NK-92 treated with Interleukin-12 subunit alpha and Interleukin-12 subunit beta, amount 100 ng/mL, for 24 hours (cell line): ENCODE data around the gene TNRC6A.
"Not testable (repeated sequence)": the region's sequence is repeated elsewhere in the genome, so short reads cannot be mapped to it uniquely, and the experiment has no call there.

Experiments
- DNase-seq: peaks from one replicate; lab custom pipeline; 2025; lab: John Stamatoyannopoulos, UW

Gene TNRC6A

GRCh38 chr16:24728011-24728410, 1.4 kb upstream of the TNRC6A start:
- no peak for DNase-seq

- no peak for DNase-seq
Measured at GRCh38 chr16:24728891-24729242, 584 bp upstream of the TNRC6A start.

DNA sequence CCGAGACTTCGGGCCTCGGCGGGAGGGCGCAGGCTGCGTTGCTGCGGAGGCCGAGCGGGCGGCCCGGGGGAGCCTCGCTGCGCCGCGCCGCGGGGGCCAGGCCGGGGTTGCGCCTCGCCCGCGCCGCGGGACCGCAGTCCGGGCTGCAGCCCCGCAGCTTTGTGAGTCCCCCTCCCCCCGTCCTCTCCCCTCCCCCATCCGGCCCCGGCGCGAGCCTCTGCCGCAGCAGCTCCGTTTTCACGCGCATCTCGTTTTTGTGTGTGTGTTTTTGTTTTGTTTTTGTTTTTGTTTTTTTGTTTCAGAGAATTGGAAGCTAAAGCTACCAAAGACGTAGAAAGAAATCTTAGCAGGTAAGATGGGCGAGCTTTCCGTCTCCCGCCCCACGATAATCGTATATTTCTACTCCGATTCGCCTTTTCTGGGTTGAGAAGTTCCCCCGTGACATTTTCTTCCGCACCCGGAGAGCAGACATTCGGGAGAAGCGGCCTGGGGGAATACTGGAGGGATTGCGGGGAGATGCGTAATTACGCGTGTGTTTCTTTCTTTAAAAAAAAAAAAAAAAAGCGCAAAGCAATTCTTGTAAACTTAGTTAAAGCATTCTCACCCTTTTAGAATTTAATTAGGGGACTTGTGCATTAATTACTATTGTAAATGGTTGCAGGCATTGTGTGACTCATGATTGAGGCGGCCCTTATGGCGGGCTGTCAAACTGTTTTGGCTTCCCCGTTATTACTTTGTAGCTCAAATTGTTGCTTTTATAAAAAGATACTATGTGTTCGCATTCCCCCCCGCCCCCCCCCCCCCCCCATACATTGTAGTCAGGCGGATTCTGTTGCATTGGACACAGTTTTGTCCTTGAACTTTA, 732 bp downstream of the TNRC6A start:
- DNase-seq, result peak; percentile 49

DNA sequence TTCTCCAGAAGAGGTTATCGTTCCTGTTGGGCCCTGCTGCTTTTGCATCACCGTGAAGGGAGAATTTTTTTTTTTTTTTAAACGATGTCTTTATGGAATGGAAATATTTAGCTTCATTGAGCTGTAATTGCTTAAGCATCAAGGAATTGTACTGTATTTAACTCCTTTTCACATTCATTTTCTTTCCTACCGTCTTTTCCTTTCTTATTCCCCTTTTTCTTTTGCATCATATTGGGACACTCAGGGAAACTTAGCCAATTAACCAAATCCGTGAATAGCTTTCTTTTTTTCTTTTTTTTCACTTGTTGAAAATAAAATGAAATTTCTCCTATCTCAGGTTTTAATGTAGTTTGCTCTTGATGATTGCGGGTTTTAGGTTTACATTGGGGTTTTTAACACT, 1.5 kb downstream of the TNRC6A start:
- no peak for DNase-seq

- DNase-seq, result no peak
Measured at GRCh38 chr16:24731722-24732419, 2.4 kb downstream of the TNRC6A start.

GRCh38 chr16:24734382-24734781, 4.9 kb downstream of the TNRC6A start:
- no peak for DNase-seq

DNA sequence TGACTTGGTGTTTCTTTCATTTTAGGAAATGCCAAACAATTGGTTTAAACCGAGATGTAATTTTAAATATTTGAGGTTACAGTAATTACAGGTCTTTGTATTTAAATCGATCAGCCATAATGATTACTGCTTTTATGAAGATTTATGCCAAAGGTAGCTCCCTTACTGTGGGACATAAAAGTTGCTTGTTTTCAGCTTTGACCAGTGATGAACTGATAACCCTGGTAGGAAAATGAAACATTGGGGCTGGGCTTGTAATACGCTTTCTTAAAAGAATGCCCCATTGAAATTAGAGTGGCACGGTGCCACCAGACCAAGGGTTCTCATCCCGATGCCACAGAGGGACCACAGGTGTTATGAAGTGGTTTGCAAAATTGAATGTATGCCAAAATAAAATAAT, 7.3 kb downstream of the TNRC6A start:
- DNase-seq, result no peak

DNA sequence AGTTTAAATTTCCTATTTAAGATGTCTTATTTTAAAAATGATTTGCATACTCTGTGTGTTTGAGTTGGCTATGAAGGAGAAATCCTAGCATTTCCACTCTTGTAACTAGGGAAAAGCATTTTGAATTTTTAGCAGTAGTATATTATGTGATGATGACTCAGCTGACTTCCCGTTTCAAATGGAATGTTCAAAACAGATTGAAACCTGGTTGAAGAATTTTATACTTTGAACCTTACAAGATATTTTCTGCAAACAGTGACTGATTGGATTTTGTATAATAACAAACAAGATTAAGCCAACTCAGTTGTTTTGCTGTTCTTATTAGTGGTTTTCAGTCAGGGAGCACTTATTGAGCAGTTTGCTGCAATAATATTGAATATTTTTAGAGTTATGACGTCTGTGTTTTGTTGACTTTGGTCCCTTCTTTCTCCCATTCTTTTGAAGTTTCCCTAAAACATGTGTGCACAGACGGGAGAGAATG, 8.0 kb downstream of the TNRC6A start:
- DNase-seq, result no peak

- no peak for DNase-seq
Measured at GRCh38 chr16:24737916-24738594, 8.6 kb downstream of the TNRC6A start.

GRCh38 chr16:24738895-24739294, 9.4 kb downstream of the TNRC6A start:
- DNase-seq, result no peak

GRCh38 chr16:24741862-24742261, 12.4 kb downstream of the TNRC6A start:
- no peak for DNase-seq

- not testable (repeated sequence) for DNase-seq
Measured at GRCh38 chr16:24742610-24743009, 13.2 kb downstream of the TNRC6A start.

DNA sequence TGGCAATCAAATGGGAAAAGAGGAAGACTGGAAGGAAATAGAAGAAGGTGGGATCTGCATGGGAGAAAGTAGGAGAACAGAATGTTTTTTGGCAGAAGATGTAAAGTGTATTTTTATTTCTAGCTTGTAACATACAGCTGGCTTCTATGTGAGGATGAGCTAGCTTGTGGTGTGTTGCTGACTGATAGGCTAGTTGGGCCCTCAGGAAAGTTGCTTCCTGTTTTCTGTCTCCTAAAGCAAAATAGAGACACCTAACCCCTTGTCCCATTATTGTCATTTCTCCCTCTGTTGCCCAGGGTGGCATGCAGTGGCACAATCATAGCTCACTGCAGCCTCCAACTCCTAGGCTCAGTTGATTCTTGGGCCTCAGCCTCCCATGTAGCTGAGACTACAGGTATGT, 15.9 kb downstream of the TNRC6A start:
- DNase-seq, result no peak

- DNase-seq, result no peak
Measured at GRCh38 chr16:24745791-24746190, 16.3 kb downstream of the TNRC6A start.

- no peak for DNase-seq
Measured at GRCh38 chr16:24747441-24747840, 18.0 kb downstream of the TNRC6A start.

DNA sequence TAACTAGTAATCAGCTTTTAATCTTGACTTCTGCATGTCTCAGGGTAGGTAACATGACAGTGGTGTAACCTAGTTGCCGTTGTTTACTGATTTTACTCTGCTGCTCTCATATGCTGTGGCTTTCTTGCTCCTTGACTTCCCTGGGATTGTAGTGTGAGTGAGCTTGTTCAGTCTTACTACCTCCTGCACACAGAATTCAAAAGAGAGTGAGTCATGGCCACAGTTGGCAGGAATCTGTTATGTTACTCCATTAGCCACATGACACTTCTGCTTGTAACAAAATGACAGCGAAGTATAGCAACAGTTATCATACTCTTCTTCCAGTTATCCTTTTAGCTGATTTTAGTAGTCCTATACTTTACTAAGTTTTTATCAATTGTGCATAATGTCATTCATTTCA, 18.8 kb downstream of the TNRC6A start:
- no peak for DNase-seq

- no peak for DNase-seq
Measured at GRCh38 chr16:24749310-24749709, 19.9 kb downstream of the TNRC6A start.

GRCh38 chr16:24749872-24750271, 20.4 kb downstream of the TNRC6A start:
- DNase-seq, result not testable (repeated sequence)

- DNase-seq, result no peak
Measured at GRCh38 chr16:24753000-24753399, 23.5 kb downstream of the TNRC6A start.

GRCh38 chr16:24753437-24753836, 24.0 kb downstream of the TNRC6A start:
- DNase-seq, result no peak

GRCh38 chr16:24754543-24754942, 25.1 kb downstream of the TNRC6A start:
- no peak for DNase-seq

GRCh38 chr16:24755201-24755874, 25.9 kb downstream of the TNRC6A start:
- DNase-seq, result no peak
